ENCODE results near the gene HTR3B.
"Not testable (repeated sequence)": the region's sequence is repeated elsewhere in the genome, so short reads cannot be mapped to it uniquely, and the experiment has no call there.

HTR3B gene

GRCh38 chr11:113904379-113905101, at the start of gene HTR3B:
Gene HTR3B (plus strand): TSS chr11:113904796. CDS start chr11:113904934, 138 bp downstream.
- DNase-seq (ENCODE audit: low read depth in 2 of 2) = no peak

- no peak for DNase-seq (ENCODE audit: low read depth in 2 of 2)
Measured at GRCh38 chr11:113855803-113856202, 48.8 kb upstream of the HTR3B start.

- no peak for DNase-seq (ENCODE audit: low read depth in 2 of 2)
Measured at GRCh38 chr11:113856966-113857759, 47.4 kb upstream of the HTR3B start.

- DNase-seq (ENCODE audit: low read depth in 2 of 2) = no peak
Measured at GRCh38 chr11:113859665-113860064, 44.9 kb upstream of the HTR3B start.

- no peak for DNase-seq (ENCODE audit: low read depth in 2 of 2)
Measured at GRCh38 chr11:113862435-113862834, 42.2 kb upstream of the HTR3B start.

GRCh38 chr11:113864410-113864809, 40.2 kb upstream of the HTR3B start:
- no peak for DNase-seq (ENCODE audit: low read depth in 2 of 2)

GRCh38 chr11:113865873-113866272, 38.7 kb upstream of the HTR3B start:
- no peak for DNase-seq (ENCODE audit: low read depth in 2 of 2)

- DNase-seq (ENCODE audit: low read depth in 2 of 2) = no peak
Measured at GRCh38 chr11:113867843-113868503, 36.6 kb upstream of the HTR3B start.

GRCh38 chr11:113871336-113871735, 33.3 kb upstream of the HTR3B start:
- no peak for DNase-seq (ENCODE audit: low read depth in 2 of 2)

GRCh38 chr11:113873236-113873626, 31.4 kb upstream of the HTR3B start:
- no peak for DNase-seq (ENCODE audit: low read depth in 2 of 2)

- no peak for DNase-seq (ENCODE audit: low read depth in 2 of 2)
Measured at GRCh38 chr11:113874096-113874495, 30.5 kb upstream of the HTR3B start.

- no peak for DNase-seq (ENCODE audit: low read depth in 2 of 2)
Measured at GRCh38 chr11:113874581-113875233, 29.9 kb upstream of the HTR3B start.

GRCh38 chr11:113875234-113876073, 29.1 kb upstream of the HTR3B start, which contains the start of gene USP28:
Gene USP28 (minus strand): TSS chr11:113875572. CDS start chr11:113875501, 71 bp downstream.
- peak; percentile 80 to 82 for DNase-seq (ENCODE audit: low read depth in 2 of 2)

- no peak for DNase-seq (ENCODE audit: low read depth in 2 of 2)
Measured at GRCh38 chr11:113876074-113876797, 28.4 kb upstream of the HTR3B start.

GRCh38 chr11:113876798-113877669, 27.6 kb upstream of the HTR3B start:
- no peak for DNase-seq (ENCODE audit: low read depth in 2 of 2)

- no peak for DNase-seq (ENCODE audit: low read depth in 2 of 2)
Measured at GRCh38 chr11:113877670-113878055, 26.9 kb upstream of the HTR3B start.

GRCh38 chr11:113879446-113879845, 25.1 kb upstream of the HTR3B start:
- DNase-seq (ENCODE audit: low read depth in 2 of 2) = not testable (repeated sequence)

- DNase-seq (ENCODE audit: low read depth in 2 of 2) = no peak
Measured at GRCh38 chr11:113880971-113881370, 23.6 kb upstream of the HTR3B start.

- no peak for DNase-seq (ENCODE audit: low read depth in 2 of 2)
Measured at GRCh38 chr11:113881856-113882255, 22.7 kb upstream of the HTR3B start.

Measured in stimulated activated CD8-positive, alpha-beta memory T cell treated with anti-CD3 and anti-CD28 coated beads, Interleukin-15, amount 100 ng/mL, for 48 hours (primary cell).